Nephron progenitor cell (in vitro differentiated cells): ENCODE measurements around the gene NRP1.

Experiments
- DNase-seq: peaks from one replicate; pipeline ENCODE4 v3.0.0; 2021
- H3K27ac Mint-ChIP-seq: 2 replicates; pipeline ENCODE4 v1.8.0; 2021; ENCODE audit warnings: mild to moderate bottlenecking, moderate library complexity, mixed read lengths
- H3K27me3 Mint-ChIP-seq: 2 replicates; pipeline ENCODE4 v1.8.0; 2021; ENCODE audit warnings: mild to moderate bottlenecking, low read depth, mixed read lengths; ENCODE audit not compliant: poor library complexity
- H3K36me3 Mint-ChIP-seq: 2 replicates; pipeline ENCODE4 v1.8.0; 2021; ENCODE audit warnings: low read depth, mixed read lengths
- H3K4me1 Mint-ChIP-seq: 2 replicates; pipeline ENCODE4 v1.8.0; 2021; ENCODE audit warnings: mixed read lengths
- H3K4me3 Mint-ChIP-seq: 2 replicates; pipeline ENCODE4 v1.8.0; 2021; ENCODE audit warnings: mild to moderate bottlenecking, moderate library complexity, mixed read lengths
- H3K9me3 Mint-ChIP-seq: 2 replicates; pipeline ENCODE4 v1.8.0; 2021; ENCODE audit warnings: mild to moderate bottlenecking, moderate library complexity, mixed read lengths
- CTCF ChIP-seq: fragments of 200-600 bp; sonication (generic); IDR thresholded peaks from 2 replicates; pipeline ENCODE4 v1.5.0; 2021; ENCODE audit warnings: antibody characterized with exemption

NRP1 gene

DNA sequence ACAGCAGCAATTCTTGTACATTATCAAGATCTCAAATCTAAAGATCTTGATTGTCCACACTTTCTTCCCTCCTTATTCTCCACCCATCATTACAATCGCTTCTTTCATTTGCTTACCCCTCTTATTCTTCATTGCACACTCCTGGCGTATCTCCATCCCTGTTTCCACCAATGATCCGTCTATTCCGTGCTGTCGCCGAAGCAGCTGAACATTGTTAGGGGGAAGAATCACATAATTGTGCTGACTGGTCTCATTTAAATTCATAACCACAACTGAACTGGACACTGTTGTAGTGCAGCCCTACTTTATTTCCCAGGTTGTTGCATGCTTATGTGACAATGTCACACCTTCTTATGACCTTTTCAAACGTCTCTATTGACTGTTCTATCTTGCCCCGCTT lies 18.9 kb upstream of the NRP1 start:
- no peaks in the 10 kb centered on the region for H3K27me3 Mint-ChIP-seq
- TF ChIP-seq CTCF, result no peak
- DNase-seq, result no peak
- H3K9me3 Mint-ChIP-seq, result peaks cover 4% of the 10 kb centered on the region
- peaks cover 5% of the 10 kb centered on the region for H3K36me3 Mint-ChIP-seq
- no peak overlapping the region for H3K4me3 Mint-ChIP-seq
- H3K27ac Mint-ChIP-seq, result no peak overlapping the region
- H3K4me1 Mint-ChIP-seq, result peaks cover 13% of the 10 kb centered on the region

- TF ChIP-seq CTCF, result no peak
- H3K27ac Mint-ChIP-seq, result no peak overlapping the region
- no peak for DNase-seq
- H3K36me3 Mint-ChIP-seq, result peaks cover 2% of the 10 kb centered on the region
- H3K4me3 Mint-ChIP-seq, result no peak overlapping the region
- H3K4me1 Mint-ChIP-seq, result peaks cover 14% of the 10 kb centered on the region
- peaks cover 2% of the 10 kb centered on the region for H3K9me3 Mint-ChIP-seq
- H3K27me3 Mint-ChIP-seq, result no peaks in the 10 kb centered on the region
Measured at GRCh38 chr10:33352615-33353014, 18.1 kb upstream of the NRP1 start.

DNA sequence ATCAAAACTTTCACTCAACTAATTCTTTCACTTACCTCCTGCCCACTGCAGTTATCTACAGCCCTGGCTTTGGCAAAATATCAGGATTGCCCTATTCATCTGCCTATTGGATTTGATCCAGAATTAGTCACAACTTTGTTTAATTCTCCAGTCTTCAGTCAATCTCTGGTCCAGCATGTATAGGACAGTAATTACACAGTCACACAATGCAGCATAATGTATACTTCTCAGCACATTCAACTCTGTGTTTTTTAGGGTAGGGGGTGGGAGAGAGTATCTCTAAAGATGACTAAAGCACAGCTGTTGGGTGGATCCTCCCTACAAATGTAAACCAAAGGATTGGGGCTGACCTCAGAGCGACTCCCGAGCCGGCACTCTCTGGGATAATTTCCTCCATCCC lies 17.7 kb upstream of the NRP1 start:
- DNase-seq, result no peak
- Mint-ChIP-seq H3K4me3 (no peak overlapping the region), H3K27me3 (no peaks in the 10 kb centered on the region), H3K9me3 (no peaks in the 10 kb centered on the region), H3K36me3 (no peaks in the 10 kb centered on the region), H3K27ac (no peak overlapping the region), H3K4me1 (peaks cover 17% of the 10 kb centered on the region)
- TF ChIP-seq CTCF, result no peak

- Mint-ChIP-seq H3K27ac (no peak overlapping the region), H3K36me3 (peaks cover 8% of the 10 kb centered on the region), H3K4me1 (peaks cover 26% of the 10 kb centered on the region), H3K4me3 (no peak overlapping the region), H3K27me3 (no peaks in the 10 kb centered on the region), H3K9me3 (peaks cover 4% of the 10 kb centered on the region)
- no peak for TF ChIP-seq CTCF
- no peak for DNase-seq
Measured at GRCh38 chr10:33350041-33350440, 15.6 kb upstream of the NRP1 start.

- TF ChIP-seq CTCF, result no peak
- Mint-ChIP-seq H3K9me3 (peaks cover 12% of the 10 kb centered on the region), H3K27ac (no peak overlapping the region), H3K27me3 (no peaks in the 10 kb centered on the region), H3K4me3 (no peak overlapping the region), H3K36me3 (peaks cover 16% of the 10 kb centered on the region), H3K4me1 (peaks cover 26% of the 10 kb centered on the region)
- DNase-seq, result no peak
Measured at GRCh38 chr10:33349268-33349667, 14.8 kb upstream of the NRP1 start.

GRCh38 chr10:33347211-33347610 lies 12.7 kb upstream of the NRP1 start:
- Mint-ChIP-seq H3K36me3 (peaks cover 27% of the 10 kb centered on the region), H3K4me3 (no peak overlapping the region), H3K27me3 (no peaks in the 10 kb centered on the region), H3K4me1 (peaks cover 29% of the 10 kb centered on the region), H3K9me3 (peaks cover 25% of the 10 kb centered on the region), H3K27ac (no peak overlapping the region)
- DNase-seq, result no peak
- TF ChIP-seq CTCF, result no peak
